Stimulated activated naive B cell treated with anti-CD40 and anti-IgM and Interleukin-4, amounts not matched to agents 10 μg/mL and 1 μg/mL and 100 μg/mL, for 72 hours (primary cell): ENCODE data around the gene DNAH1.
A peak's percentile ranks its signal among the peaks of the same experiment; 100 is the strongest.

Experiments
- ATAC-seq, 2 donors: fragments of 150-1000 bp; cut with Tn5 transposase; replicated peaks; 2 replicates each; pipeline ENCODE4 v1.10.0; 2021; ENCODE audit warnings: moderate library complexity in 1 of 2
- DNase-seq: peaks from one replicate; pipeline ENCODE4 v3.0.0; 2021
- H3K27ac Mint-ChIP-seq: one replicate; pipeline ENCODE4 v1.8.0; 2022; ENCODE audit warnings: mild to moderate bottlenecking, mixed read lengths
- H3K27me3 Mint-ChIP-seq, 2 donors: one replicate each; pipeline ENCODE4 v1.8.0; 2022; ENCODE audit warnings: mixed read lengths in 2 of 2
- H3K36me3 Mint-ChIP-seq, 2 donors: one replicate each; pipeline ENCODE4 v1.8.0; 2022; ENCODE audit warnings: mixed read lengths in 2 of 2, mild to moderate bottlenecking in 1 of 2
- H3K4me1 Mint-ChIP-seq, 2 donors: one replicate each; pipeline ENCODE4 v1.8.0; 2022; ENCODE audit warnings: mixed read lengths in 2 of 2, mild to moderate bottlenecking in 1 of 2
- H3K4me3 Mint-ChIP-seq, 2 donors: one replicate each; pipeline ENCODE4 v1.8.0; 2022; ENCODE audit warnings: mild to moderate bottlenecking in 2 of 2, mixed read lengths in 2 of 2, moderate library complexity in 1 of 2
- H3K9me3 Mint-ChIP-seq, 2 donors: one replicate each; pipeline ENCODE4 v1.8.0; 2022; ENCODE audit warnings: mixed read lengths in 2 of 2, mild to moderate bottlenecking in 1 of 2

The DNAH1 gene

GRCh38 chr3:52396907-52397591 lies 80.9 kb downstream of the DNAH1 start:
- ATAC-seq = no peak
- peak overlapping the region; percentile 71 for H3K27ac Mint-ChIP-seq
- no peaks in the 10 kb centered on the region for H3K9me3 Mint-ChIP-seq
- no peak overlapping the region for H3K4me3 Mint-ChIP-seq
- no peaks in the 10 kb centered on the region for H3K27me3 Mint-ChIP-seq
- DNase-seq = no peak
- peaks cover 22 to 50% of the 10 kb centered on the region in 2 donors for H3K36me3 Mint-ChIP-seq
- no peaks in the 10 kb centered on the region for H3K4me1 Mint-ChIP-seq

GRCh38 chr3:52397676-52398399 lies 81.7 kb downstream of the DNAH1 start:
- no peak for DNase-seq
- Mint-ChIP-seq H3K27ac (no peak overlapping the region), H3K4me3 (no peak overlapping the region), H3K36me3 (peaks cover 27 to 50% of the 10 kb centered on the region in 2 donors), H3K4me1 (no peaks in the 10 kb centered on the region), H3K9me3 (no peaks in the 10 kb centered on the region), H3K27me3 (no peaks in the 10 kb centered on the region)
- no peak for ATAC-seq

GRCh38 chr3:52398670-52399081 lies 82.6 kb downstream of the DNAH1 start:
- no peaks in the 10 kb centered on the region for H3K4me1 Mint-ChIP-seq
- H3K4me3 Mint-ChIP-seq = no peak overlapping the region
- H3K36me3 Mint-ChIP-seq = peaks cover 31 to 52% of the 10 kb centered on the region in 2 donors
- H3K27me3 Mint-ChIP-seq = no peaks in the 10 kb centered on the region
- DNase-seq = no peak
- no peaks in the 10 kb centered on the region for H3K9me3 Mint-ChIP-seq
- no peak for ATAC-seq
- H3K27ac Mint-ChIP-seq = no peak overlapping the region

GRCh38 chr3:52399131-52399530 lies 83.0 kb downstream of the DNAH1 start:
- Mint-ChIP-seq H3K4me3 (no peak overlapping the region), H3K36me3 (peaks cover 33 to 56% of the 10 kb centered on the region in 2 donors), H3K4me1 (no peaks in the 10 kb centered on the region), H3K27me3 (no peaks in the 10 kb centered on the region), H3K27ac (no peak overlapping the region), H3K9me3 (no peaks in the 10 kb centered on the region)
- no peak for ATAC-seq
- no peak for DNase-seq

- H3K4me3 Mint-ChIP-seq = no peak overlapping the region
- H3K27ac Mint-ChIP-seq = no peak overlapping the region
- H3K27me3 Mint-ChIP-seq = no peaks in the 10 kb centered on the region
- no peaks in the 10 kb centered on the region for H3K9me3 Mint-ChIP-seq
- ATAC-seq = no peak
- H3K4me1 Mint-ChIP-seq = no peaks in the 10 kb centered on the region
- no peak for DNase-seq
- H3K36me3 Mint-ChIP-seq = peaks cover 33 to 58% of the 10 kb centered on the region in 2 donors
Measured at GRCh38 chr3:52399593-52399992, 83.5 kb downstream of the DNAH1 start.

GRCh38 chr3:52400275-52400793 lies 84.2 kb downstream of the DNAH1 start:
- peaks cover 38 to 65% of the 10 kb centered on the region in 2 donors for H3K36me3 Mint-ChIP-seq
- ATAC-seq (no peak), DNase-seq (no peak)
- H3K27ac Mint-ChIP-seq = peak overlapping the region; percentile 79
- H3K9me3 Mint-ChIP-seq = no peaks in the 10 kb centered on the region
- H3K4me1 Mint-ChIP-seq = peaks cover 0 to 1% of the 10 kb centered on the region in 2 donors
- H3K27me3 Mint-ChIP-seq = no peaks in the 10 kb centered on the region
- H3K4me3 Mint-ChIP-seq = no peak overlapping the region

- Mint-ChIP-seq H3K36me3 (peaks cover 35 to 68% of the 10 kb centered on the region in 2 donors), H3K4me3 (no peak overlapping the region)
Measured at GRCh38 chr3:52401021-52401420, 84.9 kb downstream of the DNAH1 start.

GRCh38 chr3:52401551-52401950 lies 85.4 kb downstream of the DNAH1 start:
- no peak for ATAC-seq
- H3K9me3 Mint-ChIP-seq = no peaks in the 10 kb centered on the region
- peaks cover 1 to 2% of the 10 kb centered on the region in 2 donors for H3K4me1 Mint-ChIP-seq
- no peak overlapping the region for H3K4me3 Mint-ChIP-seq
- peaks cover 35 to 68% of the 10 kb centered on the region in 2 donors for H3K36me3 Mint-ChIP-seq
- DNase-seq = no peak
- peak overlapping the region; percentile 42 for H3K27ac Mint-ChIP-seq
- no peaks in the 10 kb centered on the region for H3K27me3 Mint-ChIP-seq

More at GRCh38 chr3:52401021-52401420, 84.9 kb downstream of the DNAH1 start:
- Mint-ChIP-seq H3K9me3 (no peaks in the 10 kb centered on the region), H3K4me1 (peaks cover 0 to 1% of the 10 kb centered on the region in 2 donors), H3K27me3 (no peaks in the 10 kb centered on the region), H3K27ac (peak overlapping the region; percentile 79)
- DNase-seq (no peak), ATAC-seq (no peak)

- peaks cover 38 to 72% of the 10 kb centered on the region in 2 donors for H3K36me3 Mint-ChIP-seq
- no peak overlapping the region for H3K27ac Mint-ChIP-seq
- ATAC-seq (no peak), DNase-seq (no peak)
- peaks cover 5 to 6% of the 10 kb centered on the region in 2 donors for H3K4me1 Mint-ChIP-seq
- H3K4me3 Mint-ChIP-seq = no peak overlapping the region
- H3K9me3 Mint-ChIP-seq = no peaks in the 10 kb centered on the region
- no peaks in the 10 kb centered on the region for H3K27me3 Mint-ChIP-seq
Measured at GRCh38 chr3:52402101-52402521, 86.0 kb downstream of the DNAH1 start.

- Mint-ChIP-seq H3K27me3 (no peaks in the 10 kb centered on the region), H3K4me3 (no peak overlapping the region), H3K27ac (no peak overlapping the region), H3K36me3 (peaks cover 38 to 75% of the 10 kb centered on the region in 2 donors), H3K9me3 (no peaks in the 10 kb centered on the region), H3K4me1 (peaks cover 7 to 12% of the 10 kb centered on the region in 2 donors)
- DNase-seq = no peak
- no peak for ATAC-seq
Measured at GRCh38 chr3:52402706-52403270, 86.7 kb downstream of the DNAH1 start.

- Mint-ChIP-seq H3K27ac (peak overlapping the region; percentile 20), H3K9me3 (no peaks in the 10 kb centered on the region), H3K4me3 (no peak overlapping the region), H3K27me3 (no peaks in the 10 kb centered on the region), H3K36me3 (peaks cover 41 to 80% of the 10 kb centered on the region in 2 donors), H3K4me1 (peaks cover 12 to 17% of the 10 kb centered on the region in 2 donors)
- DNase-seq = no peak
- ATAC-seq = no peak
Measured at GRCh38 chr3:52403271-52403841, 87.2 kb downstream of the DNAH1 start.

GRCh38 chr3:52403955-52404354 lies 87.8 kb downstream of the DNAH1 start:
- Mint-ChIP-seq H3K27ac (peak overlapping the region; percentile 47), H3K27me3 (no peaks in the 10 kb centered on the region), H3K36me3 (peaks cover 42 to 80% of the 10 kb centered on the region in 2 donors), H3K9me3 (no peaks in the 10 kb centered on the region), H3K4me3 (no peak overlapping the region), H3K4me1 (peaks cover 18 to 23% of the 10 kb centered on the region in 2 donors)
- ATAC-seq (no peak), DNase-seq (no peak)

- H3K36me3 Mint-ChIP-seq = peaks cover 42 to 75% of the 10 kb centered on the region in 2 donors
- H3K9me3 Mint-ChIP-seq = no peaks in the 10 kb centered on the region
- DNase-seq (no peak), ATAC-seq (no peak)
- no peaks in the 10 kb centered on the region for H3K27me3 Mint-ChIP-seq
- peaks cover 20 to 27% of the 10 kb centered on the region in 2 donors for H3K4me1 Mint-ChIP-seq
- H3K4me3 Mint-ChIP-seq = no peak overlapping the region
- H3K27ac Mint-ChIP-seq = peak overlapping the region; percentile 20
Measured at GRCh38 chr3:52404391-52404790, 88.3 kb downstream of the DNAH1 start.

GRCh38 chr3:52405066-52405465 lies 88.9 kb downstream of the DNAH1 start:
- Mint-ChIP-seq H3K36me3 (peaks cover 39 to 71% of the 10 kb centered on the region in 2 donors), H3K27me3 (no peaks in the 10 kb centered on the region), H3K4me1 (peaks cover 20 to 27% of the 10 kb centered on the region in 2 donors), H3K4me3 (no peak overlapping the region), H3K9me3 (no peaks in the 10 kb centered on the region), H3K27ac (no peak overlapping the region)
- ATAC-seq = no peak
- DNase-seq = no peak
